IPS-11a (cell line): ENCODE data around the gene JPH4.
"Not testable (repeated sequence)": the region's sequence is repeated elsewhere in the genome, so short reads cannot be mapped to it uniquely, and the experiment has no call there.

ENCODE experiments used
- H3K4me3 ChIP-seq: one replicate; pipeline ENCODE4 v1.5.1; 2013; ENCODE audit warnings: low read depth, low read length, control low read depth

Gene JPH4

GRCh38 chr14:23550131-23550811 lies 28.3 kb downstream of the JPH4 start:
- H3K4me3 ChIP-seq, result peak overlapping the region; percentile 69

- H3K4me3 ChIP-seq, result no peak overlapping the region
Measured at GRCh38 chr14:23548351-23549318, 30.0 kb downstream of the JPH4 start.

- H3K4me3 ChIP-seq, result no peak overlapping the region
Measured at GRCh38 chr14:23547924-23548323, 30.7 kb downstream of the JPH4 start.

GRCh38 chr14:23546450-23547035 lies 32.0 kb downstream of the JPH4 start:
- no peak overlapping the region for H3K4me3 ChIP-seq

GRCh38 chr14:23545740-23546365 lies 32.7 kb downstream of the JPH4 start:
- no peak overlapping the region for H3K4me3 ChIP-seq

GRCh38 chr14:23544511-23545447 lies 33.8 kb downstream of the JPH4 start:
- no peak overlapping the region for H3K4me3 ChIP-seq

- H3K4me3 ChIP-seq, result no peak overlapping the region
Measured at GRCh38 chr14:23543403-23543802, 35.2 kb downstream of the JPH4 start.

GRCh38 chr14:23542261-23542660 lies 36.3 kb downstream of the JPH4 start:
- no peak overlapping the region for H3K4me3 ChIP-seq

GRCh38 chr14:23540141-23540469 lies 38.5 kb downstream of the JPH4 start:
- no peak overlapping the region for H3K4me3 ChIP-seq

GRCh38 chr14:23539248-23540140 lies 39.1 kb downstream of the JPH4 start:
- no peak overlapping the region for H3K4me3 ChIP-seq

GRCh38 chr14:23538785-23539184 lies 39.8 kb downstream of the JPH4 start:
- H3K4me3 ChIP-seq, result peak overlapping the region; percentile 64

- peak overlapping the region; percentile 64 for H3K4me3 ChIP-seq
Measured at GRCh38 chr14:23538050-23538718, 40.4 kb downstream of the JPH4 start.

- H3K4me3 ChIP-seq, result peak overlapping the region; percentile 64
Measured at GRCh38 chr14:23537351-23538049, 41.1 kb downstream of the JPH4 start.

- H3K4me3 ChIP-seq, result not testable (repeated sequence)
Measured at GRCh38 chr14:23536906-23537305, 41.7 kb downstream of the JPH4 start.

- H3K4me3 ChIP-seq, result no peak overlapping the region
Measured at GRCh38 chr14:23536494-23536893, 42.1 kb downstream of the JPH4 start.

- no peak overlapping the region for H3K4me3 ChIP-seq
Measured at GRCh38 chr14:23535943-23536342, 42.6 kb downstream of the JPH4 start.

GRCh38 chr14:23533652-23534435 lies 44.7 kb downstream of the JPH4 start:
- H3K4me3 ChIP-seq, result no peak overlapping the region
